Ovary (tissue), 9 donors: Measurements from ENCODE around the gene PUS1. TPM values are rescaled to one million over a fixed set of nuclear protein-coding genes. Genes with fewer than 3 reads are reported as not detected.

Experiments
- DNase-seq, 5 donors: peaks; one replicate each; pipeline ENCODE4 v3.0.0-alpha.2; 2019 to 2020
- H3K27ac ChIP-seq, 2 donors: fragments of 200-600 bp; one replicate each; pipeline versions ENCODE4 v1.5.1 to v1.8.0; 2019 to 2022
- H3K27me3 ChIP-seq: fragments of 200-600 bp; one replicate; pipeline ENCODE4 v1.8.0; 2022
- H3K36me3 ChIP-seq: fragments of 200-600 bp; sonication (generic); one replicate; pipeline ENCODE4 v1.5.1; 2019
- H3K4me1 ChIP-seq: one replicate; pipeline ENCODE4 v1.8.1; 2013; ENCODE audit warnings: mild to moderate bottlenecking, moderate library complexity; ENCODE audit not compliant: insufficient read depth
- H3K4me3 ChIP-seq: fragments of 200-600 bp; sonication (generic); one replicate; pipeline ENCODE4 v1.5.1; 2017
- H3K9me3 ChIP-seq, 2 donors: fragments of 200-600 bp in 1 of 2; sonication (generic) in 1 of 2; one replicate each; pipeline versions ENCODE4 v1.5.1 to v1.8.1; 2013 to 2019; ENCODE audit warnings: mild to moderate bottlenecking in 1 of 2, moderate library complexity in 1 of 2
- CTCF ChIP-seq, 3 donors: fragments of 450-650 bp in 2 of 3; fragments of 200-600 bp in 1 of 3; IDR thresholded peaks; one replicate each; pipeline versions ENCODE4 v1.5.1 to v1.8.0; 2016 to 2022; ENCODE audit warnings: antibody characterized with exemption in 3 of 3, mild to moderate bottlenecking in 1 of 3
- EP300 ChIP-seq: sonication (generic); formaldehyde crosslinking; IDR thresholded peaks from one replicate; pipeline ENCODE4 v1.6.1; 2017; ENCODE audit warnings: antibody characterized with exemption
- POLR2A ChIP-seq: fragments of 450-650 bp; IDR thresholded peaks from one replicate; pipeline ENCODE4 v1.6.1; 2017; ENCODE audit warnings: antibody characterized with exemption, mild to moderate bottlenecking, moderate library complexity
- WGBS, 3 donors: extraction: QIAGEN DNeasy Blood & Tissue Kit in 1 of 3; methylation state at CpG; one replicate each; pipeline versions ENCODE4 v1.1.5 to v1.1.7; 2013 to 2017; 5-methylcytosine and 5-hydroxymethylcytosine counted together
- intact Hi-C, 4 donors: fragments of 100-400 bp; cut with DNase I; formaldehyde crosslinking; loops; one replicate each; pipeline versions ENCODE4 v1.11.0 to v1.15.1; 2022 to 2023
- polyA plus RNA-seq, 2 donors: library from polyadenylated mRNA; stranded (reverse); fragments of 200-250 nt in 1 of 2; fragments of 350-450 nt in 1 of 2; fragmentation: Illumina TruSeq in 1 of 2; extraction: RNeasy Lipid Tissue Mini Kit (QIAGEN cat#74804) in 1 of 2; gene quantifications; one replicate each; pipeline ENCODE4 v1.2.3, GENCODE V29; 2013 to 2014
- total RNA-seq, 7 donors: library from RNA; depleted of rRNA in 2 of 7; stranded (reverse); fragments of >200 nt in 2 of 7; fragmentation: NEBNext Ultra II Directional in 3 of 7; extraction: Animal tissue kit (Norgen Biotek cat#: 25700) in 3 of 7; gene quantifications; one replicate each; pipeline versions ENCODE4 v1.1.0 to v1.2.4, GENCODE V29; 2016 to 2023
- donor health status: DM: no; HTN: no; CAD: no; lungs with moderate emphysema.
- donor health status: DM: no; HTN: no; CAD: no.
- donor health status: Bipolar disorder and iron deficiency.
- donor health status: DM: yes; HTN: yes; CAD: no.
- donor health status: DM: no; HTN: no; CAD: no.
- donor health status: DM: yes; HTN: yes; CAD: no.

PUS1 gene
- total and polyA plus RNA-seq, 9 donors = 3.5 to 34.7 (median 15.9) TPM

GRCh38 chr12:131915823-131916222 is 13.3 kb upstream of the PUS1 start:
- peaks cover under 1% of the 10 kb centered on the region for H3K36me3 ChIP-seq

GRCh38 chr12:131916306-131917138 is 12.6 kb upstream of the PUS1 start:
- TF ChIP-seq CTCF (IDR thresholded peaks at IDR 0.05) (no peak), POLR2A (no peak), EP300 (no peak)
- no peaks in the 10 kb centered on the region for H3K4me1 ChIP-seq
- no peak overlapping the region for H3K4me3 ChIP-seq
- WGBS, 3 donors = 81 to 94% (median 85%) methylated on average over 27 to 36 of the region's 36 CpGs
- H3K27ac ChIP-seq = no peak overlapping the region
- intact Hi-C loops = no loop called here
- no peaks in the 10 kb centered on the region for H3K9me3 ChIP-seq
- H3K27me3 ChIP-seq = no peaks in the 10 kb centered on the region
- peak in 1 of 5 donors; percentile 24 for DNase-seq
- H3K36me3 ChIP-seq = no peaks in the 10 kb centered on the region

More at GRCh38 chr12:131915823-131916222, 13.3 kb upstream of the PUS1 start:
- Histone ChIP-seq H3K27me3 (no peaks in the 10 kb centered on the region), H3K9me3 (no peaks in the 10 kb centered on the region), H3K4me1 (no peaks in the 10 kb centered on the region), H3K27ac (no peak overlapping the region), H3K4me3 (no peak overlapping the region)
- peak in 1 of 5 donors; percentile 20 for DNase-seq
- 90% methylated on average over 21 of the region's 21 CpGs for WGBS, 3 donors
- TF ChIP-seq EP300 (no peak), POLR2A (no peak), CTCF (IDR thresholded peaks at IDR 0.05) (no peak)
- intact Hi-C loops = no loop called here

GRCh38 chr12:131917139-131917710 is 11.9 kb upstream of the PUS1 start:
- no peak for TF ChIP-seq EP300
- no peak for TF ChIP-seq CTCF (IDR thresholded peaks at IDR 0.05)
- no peak for TF ChIP-seq POLR2A
- no peak overlapping the region for H3K27ac ChIP-seq
- H3K27me3 ChIP-seq = no peaks in the 10 kb centered on the region
- H3K9me3 ChIP-seq = no peaks in the 10 kb centered on the region
- no peaks in the 10 kb centered on the region for H3K36me3 ChIP-seq
- intact Hi-C loops = no loop called here
- no peak overlapping the region for H3K4me3 ChIP-seq
- no peaks in the 10 kb centered on the region for H3K4me1 ChIP-seq
- peak in 1 of 5 donors; percentile 17 for DNase-seq
- 69 to 90% (median 75%) methylated on average over 11 to 31 of the region's 31 CpGs for WGBS, 3 donors

- Histone ChIP-seq H3K36me3 (no peaks in the 10 kb centered on the region), H3K27ac (no peak overlapping the region), H3K4me3 (no peak overlapping the region), H3K27me3 (no peaks in the 10 kb centered on the region), H3K9me3 (no peaks in the 10 kb centered on the region), H3K4me1 (no peaks in the 10 kb centered on the region)
- 88 to 90% (median 89%) methylated on average over 13 to 18 of the region's 18 CpGs for WGBS, 3 donors
- TF ChIP-seq POLR2A (no peak), CTCF (IDR thresholded peaks at IDR 0.05) (no peak), EP300 (no peak)
- intact Hi-C loops = no loop called here
- DNase-seq = peak in 1 of 5 donors; percentile 18
These were observed 11.3 kb upstream of the PUS1 start for GRCh38 chr12:131917711-131918306.
